Measurements from ENCODE around the gene CD38.

Gene CD38

DNA sequence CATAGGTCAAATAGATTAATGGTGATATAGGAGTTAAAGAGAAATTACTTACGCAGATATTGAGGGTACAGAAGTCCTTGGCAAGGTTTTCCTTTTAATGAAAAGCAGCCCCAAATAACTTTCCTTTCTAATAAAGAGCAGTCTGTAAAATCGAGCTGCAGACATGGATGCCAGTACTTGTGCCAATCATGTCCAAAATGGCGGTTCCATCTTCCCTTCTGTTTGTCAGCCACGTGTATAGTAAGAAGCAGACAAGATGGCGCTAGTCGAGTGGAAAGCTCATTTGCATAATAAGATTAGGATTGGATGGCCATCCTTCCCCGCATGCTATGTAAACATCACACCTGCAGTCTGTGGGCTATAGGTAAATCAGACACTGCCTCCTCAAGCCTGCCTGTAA lies 92.0 kb downstream of the CD38 start:
- no peak for DNase-seq

DNA sequence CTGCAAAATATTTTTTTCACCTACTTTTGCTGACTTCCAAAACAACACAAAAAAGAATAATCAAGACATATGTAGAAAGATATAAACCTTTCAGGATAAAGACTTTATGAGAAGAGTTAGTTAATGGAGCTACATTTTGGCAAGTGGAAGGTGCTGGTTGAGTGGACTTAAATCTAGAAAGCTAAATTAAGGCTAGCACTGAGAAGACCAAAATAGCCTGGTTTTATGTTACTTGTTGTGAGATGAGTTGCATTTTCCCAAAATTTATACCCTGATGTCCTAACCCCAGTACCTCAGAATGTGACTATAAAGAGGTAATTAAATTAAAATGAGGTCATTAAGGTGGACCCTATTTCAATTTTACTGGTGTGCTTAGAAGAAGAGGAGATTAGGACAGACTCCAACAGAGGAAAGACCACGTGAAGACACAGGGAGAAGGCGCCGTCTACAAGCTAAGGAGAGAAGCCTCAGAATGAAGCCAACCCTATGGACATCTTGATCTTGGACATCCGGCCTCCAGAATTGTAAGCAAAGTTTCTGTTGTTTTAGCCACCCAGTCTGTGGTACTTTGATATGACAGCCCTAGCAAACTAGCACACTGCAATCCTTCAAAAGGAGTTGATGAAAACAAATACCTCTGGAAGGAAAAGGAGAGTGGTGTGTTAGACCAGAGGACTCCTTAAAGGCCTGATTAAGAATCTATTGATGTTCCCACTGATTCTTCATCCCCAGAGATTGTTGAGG lies 93.0 kb downstream of the CD38 start:
- DNase-seq, result no peak

- DNase-seq, result no peak
These were observed 95.0 kb downstream of the CD38 start for GRCh38 chr4:15873117-15873516.

DNA sequence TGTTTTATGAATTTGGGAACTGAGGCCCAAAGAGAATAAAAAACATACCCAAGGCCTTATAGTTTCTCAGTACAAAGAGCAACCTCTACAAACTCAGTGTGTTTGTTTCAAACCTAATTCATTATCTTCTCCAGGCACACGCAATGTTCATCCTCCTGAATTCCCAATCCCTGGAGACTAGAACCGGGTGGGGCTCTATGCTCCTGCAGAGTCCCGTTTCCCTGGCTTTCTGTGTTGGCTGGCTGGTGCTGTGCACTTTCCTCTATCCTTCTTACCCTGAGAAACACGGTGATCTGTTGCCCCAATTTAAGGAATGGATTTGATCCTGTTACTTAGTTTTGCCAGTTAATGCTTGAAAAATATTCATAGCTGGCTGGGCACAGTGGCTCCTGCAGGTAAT lies 96.5 kb downstream of the CD38 start:
- no peak for DNase-seq

- no peak for DNase-seq
These were observed 97.7 kb downstream of the CD38 start for GRCh38 chr4:15875663-15876460.

DNA sequence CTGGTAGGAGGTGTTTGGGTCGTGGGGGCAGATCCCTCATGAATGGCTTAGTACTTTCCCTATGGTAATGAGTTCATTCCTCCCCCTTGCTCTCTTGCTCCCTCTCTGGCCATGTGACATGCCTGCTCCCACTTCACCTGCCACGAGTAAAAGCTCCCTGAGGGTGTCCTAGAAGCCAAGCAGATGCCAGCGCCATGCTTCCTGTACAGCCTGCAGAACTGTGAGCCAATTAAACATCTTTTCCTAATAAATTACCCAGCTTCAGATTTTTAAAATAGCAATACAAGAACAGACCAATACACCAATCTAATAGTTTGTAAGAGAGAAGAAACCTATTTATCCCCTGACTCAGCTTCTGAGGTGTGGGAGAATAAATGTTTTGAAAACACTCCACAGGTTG lies 99.9 kb downstream of the CD38 start:
- no peak for DNase-seq

DNA sequence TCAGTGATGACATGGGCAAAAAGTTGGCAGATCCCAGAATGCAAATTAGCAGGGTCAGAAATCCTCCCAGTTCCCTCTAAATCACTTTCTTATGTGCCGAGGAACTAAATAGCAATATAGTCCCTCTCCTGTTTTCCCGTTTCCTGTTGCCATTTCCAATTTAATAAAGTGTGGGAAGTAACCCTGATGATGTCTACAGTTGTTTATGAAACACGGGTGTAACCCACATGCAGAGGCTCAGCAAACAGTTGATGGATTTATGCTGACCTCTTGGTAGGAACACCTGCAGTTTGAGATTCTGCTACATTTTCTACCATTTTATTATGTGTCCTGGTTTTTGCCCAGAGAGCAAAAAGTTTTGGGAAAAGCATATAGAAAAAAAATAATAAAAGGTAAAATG lies 103.7 kb downstream of the CD38 start:
- DNase-seq, result no peak

- peak; percentile 44 to 77 for DNase-seq
These were observed 104.6 kb downstream of the CD38 start for GRCh38 chr4:15882675-15883086.

GRCh38 chr4:15883610-15884243 lies 105.6 kb downstream of the CD38 start:
- DNase-seq, result no peak

DNA sequence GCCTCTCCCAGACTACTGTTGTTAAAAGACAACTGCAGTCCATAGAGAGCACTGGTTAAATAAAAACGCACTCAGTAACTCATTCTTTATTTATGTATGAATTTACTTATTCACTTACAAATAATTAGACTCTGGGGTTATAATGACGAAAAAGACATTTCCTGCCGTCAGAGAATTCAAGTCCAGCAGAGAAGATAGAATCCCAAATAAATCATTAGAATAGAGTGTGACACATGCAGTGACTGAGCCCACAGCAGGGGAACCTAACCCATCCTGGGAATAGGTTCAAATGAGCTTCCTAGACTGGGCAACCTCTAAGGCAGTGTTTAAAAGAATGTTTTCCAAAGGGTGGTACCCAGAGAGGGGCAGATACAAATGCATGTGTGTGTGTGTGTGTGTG lies 106.5 kb downstream of the CD38 start:
- DNase-seq, result no peak

DNA sequence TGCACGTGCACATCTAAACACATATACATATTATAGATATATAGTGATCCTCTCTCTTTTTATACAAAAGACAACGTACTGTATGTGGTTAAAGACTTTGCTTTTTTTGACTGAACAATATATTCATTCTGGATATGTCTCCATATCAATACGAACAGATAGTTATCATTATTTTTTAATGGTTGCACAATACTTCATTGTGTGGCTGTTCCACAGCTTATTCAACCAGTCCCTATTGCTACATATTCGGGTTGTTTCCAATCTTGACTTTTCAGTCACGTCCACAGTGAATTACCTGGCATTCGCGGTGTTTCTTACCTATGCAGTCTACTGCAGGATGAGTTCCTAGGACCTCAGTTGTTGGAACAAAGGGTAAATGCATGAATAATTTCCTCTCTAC lies 107.3 kb downstream of the CD38 start:
- no peak for DNase-seq

GRCh38 chr4:15888515-15888914 lies 110.4 kb downstream of the CD38 start:
- no peak for DNase-seq

- DNase-seq, result no peak
These were observed 112.2 kb downstream of the CD38 start for GRCh38 chr4:15890246-15890829.

DNA sequence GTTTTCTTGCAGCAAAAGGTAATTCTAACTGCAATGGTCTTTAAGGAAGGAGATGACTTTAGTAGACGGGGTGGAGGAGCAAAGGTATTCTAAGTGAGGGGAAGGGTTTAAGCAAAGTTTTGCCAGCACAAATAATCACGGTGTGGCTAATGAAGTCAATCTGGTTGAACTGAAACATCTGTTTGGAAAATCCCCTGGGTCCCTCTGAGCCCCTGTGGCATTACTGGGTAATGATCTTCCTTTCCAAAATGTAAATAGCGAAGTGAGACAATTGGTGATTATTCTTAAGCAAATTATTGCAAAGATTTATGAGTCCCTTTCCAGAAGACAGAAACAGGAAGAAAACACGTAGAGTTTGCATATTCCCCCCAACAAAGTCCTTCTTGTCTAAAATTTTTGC lies 113.2 kb downstream of the CD38 start:
- no peak for DNase-seq

DNA sequence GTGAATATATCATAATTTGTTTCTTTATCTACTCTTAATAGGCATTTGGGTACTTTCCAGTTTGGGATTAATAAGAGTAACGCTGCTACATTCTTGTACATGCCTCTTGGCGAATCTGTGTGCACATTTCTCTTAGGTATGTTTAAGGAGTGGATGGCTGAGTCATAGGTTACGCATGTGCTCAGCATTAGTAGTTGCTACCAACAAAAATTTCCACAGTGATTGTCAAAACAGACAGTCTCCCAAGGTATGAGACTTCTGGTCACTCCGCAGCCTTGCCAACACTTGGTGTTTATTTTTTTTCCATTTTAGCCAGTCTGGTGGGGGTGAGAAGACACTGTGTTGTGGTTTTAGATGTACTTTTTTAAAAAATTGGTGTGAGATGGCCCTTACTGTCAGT lies 115.8 kb downstream of the CD38 start:
- DNase-seq, result no peak

- no peak for DNase-seq
These were observed 116.3 kb downstream of the CD38 start for GRCh38 chr4:15894393-15894792.

GRCh38 chr4:15894921-15895916 lies 117.1 kb downstream of the CD38 start:
- no peak for DNase-seq

GRCh38 chr4:15897577-15897976 lies 119.4 kb downstream of the CD38 start:
- no peak for DNase-seq

DNA sequence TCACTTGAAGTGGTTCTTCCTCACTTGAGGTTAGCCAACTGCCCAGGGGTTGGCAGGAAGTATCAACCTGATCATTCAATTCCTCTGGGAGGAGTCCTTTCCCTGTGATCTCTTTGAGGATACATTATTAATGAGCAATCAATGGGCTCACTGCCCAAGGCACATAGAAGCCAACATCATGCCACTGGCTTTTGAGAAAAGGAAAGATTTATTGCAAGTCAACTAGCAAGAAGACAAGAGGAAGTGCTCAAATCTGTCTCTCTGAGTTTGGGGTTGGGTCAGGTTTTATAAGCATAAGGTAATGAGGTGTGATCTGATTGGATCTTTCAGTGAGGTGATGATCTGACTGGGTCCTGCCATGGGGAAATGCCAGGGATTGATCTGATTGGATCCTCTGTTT lies 120.8 kb downstream of the CD38 start:
- no peak for DNase-seq

DNA sequence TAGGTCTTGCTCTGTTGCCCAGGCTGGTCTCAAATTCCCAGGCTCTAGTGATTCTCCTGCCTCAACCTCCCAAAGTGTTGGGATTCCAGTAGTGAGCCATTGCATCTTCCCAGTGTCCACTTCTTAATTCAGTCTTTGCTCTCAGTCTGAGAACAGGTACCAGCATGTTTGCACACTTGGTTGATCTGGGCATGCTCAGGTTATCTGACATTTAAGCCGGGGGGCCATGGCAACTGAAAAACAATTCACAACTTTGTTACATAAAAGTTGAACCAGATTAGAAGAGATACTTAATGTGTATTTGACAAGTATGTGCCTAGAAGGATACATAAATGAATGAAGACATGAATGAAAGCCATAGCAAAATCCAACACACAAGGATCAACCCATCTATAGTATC lies 121.4 kb downstream of the CD38 start:
- no peak for DNase-seq

- no peak for DNase-seq
These were observed 122.9 kb downstream of the CD38 start for GRCh38 chr4:15901007-15901406.

GRCh38 chr4:15901998-15902397 lies 123.9 kb downstream of the CD38 start:
- no peak for DNase-seq

Data from NCI-H187 (cell line).